Neural progenitor cell (in vitro differentiated cells): ENCODE measurements around the gene ARHGAP24. TPM values are rescaled to one million over a fixed set of nuclear protein-coding genes. Genes with fewer than 3 reads are reported as not detected.

Source experiments
- DNase-seq: peaks from one replicate; pipeline ENCODE4 v3.0.0-alpha.2; 2016; ENCODE audit warnings: low spot score
- H2AFZ ChIP-seq: fragments of 200-600 bp; sonication (generic); replicated peaks from 2 replicates; pipeline ENCODE4 v1.6.1; 2016; ENCODE audit warnings: antibody characterized with exemption
- H3F3A ChIP-seq: fragments of 200-600 bp; sonication (generic); 2 replicates; pipeline ENCODE4 v1.6.1; 2016; ENCODE audit warnings: antibody characterized with exemption, low read depth
- H3K27ac ChIP-seq: fragments of 200-600 bp; sonication (generic); 2 replicates; pipeline ENCODE4 v1.5.1; 2016; ENCODE audit warnings: mild to moderate bottlenecking
- H3K27me3 ChIP-seq: fragments of 200-600 bp; sonication (generic); 2 replicates; pipeline ENCODE4 v1.6.1; 2016; ENCODE audit warnings: mild to moderate bottlenecking, moderate library complexity
- H3K36me3 ChIP-seq: fragments of 200-600 bp; sonication (generic); 2 replicates; pipeline ENCODE4 v1.5.1; 2016
- H3K4me1 ChIP-seq: fragments of 200-600 bp; sonication (generic); 2 replicates; pipeline ENCODE4 v1.6.1; 2016; ENCODE audit warnings: mixed run types
- H3K4me2 ChIP-seq: fragments of 200-600 bp; sonication (generic); 2 replicates; pipeline ENCODE4 v1.6.1; 2016
- H3K4me3 ChIP-seq: fragments of 200-600 bp; sonication (generic); 2 replicates; pipeline ENCODE4 v1.5.1; 2016
- H3K79me2 ChIP-seq: fragments of 200-600 bp; sonication (generic); 2 replicates; pipeline ENCODE4 v1.6.1; 2016; ENCODE audit warnings: low read depth
- H3K9ac ChIP-seq: fragments of 200-600 bp; sonication (generic); 2 replicates; pipeline ENCODE4 v1.6.1; 2016
- H3K9me3 ChIP-seq: fragments of 200-600 bp; sonication (generic); 2 replicates; pipeline ENCODE4 v1.5.1; 2016; ENCODE audit warnings: low read depth
- H4K20me1 ChIP-seq: fragments of 200-600 bp; sonication (generic); 2 replicates; pipeline ENCODE4 v1.6.1; 2016; ENCODE audit warnings: low read depth
- H3K27ac Mint-ChIP-seq: 3 replicates; pipeline ENCODE4 v1.8.0; 2021; ENCODE audit warnings: mixed read lengths
- H3K27me3 Mint-ChIP-seq: 2 replicates; pipeline ENCODE4 v1.8.0; 2022; ENCODE audit warnings: low read depth, mild to moderate bottlenecking, inconsistent platforms, moderate library complexity, mixed read lengths; ENCODE audit not compliant: insufficient read depth
- H3K36me3 Mint-ChIP-seq: 3 replicates; pipeline ENCODE4 v1.8.0; 2021; ENCODE audit warnings: mixed read lengths
- H3K4me1 Mint-ChIP-seq: 3 replicates; pipeline ENCODE4 v1.8.0; 2021; ENCODE audit warnings: mixed read lengths
- H3K4me3 Mint-ChIP-seq: 3 replicates; pipeline ENCODE4 v1.8.0; 2021; ENCODE audit warnings: mild to moderate bottlenecking, moderate library complexity, mixed read lengths
- H3K9me3 Mint-ChIP-seq: 3 replicates; pipeline ENCODE4 v1.8.0; 2020; ENCODE audit warnings: mixed read lengths
- EZH2 ChIP-seq: fragments of 200-600 bp; sonication (generic); IDR thresholded peaks from 2 replicates; pipeline ENCODE4 v1.6.1; 2017; ENCODE audit warnings: antibody characterized with exemption, mild to moderate bottlenecking, moderate library complexity
- EZH2phosphoT487 ChIP-seq: fragments of 200-600 bp; sonication (generic); IDR thresholded peaks from 2 replicates; pipeline ENCODE4 v1.6.1; 2017; ENCODE audit warnings: antibody characterized with exemption
- total RNA-seq: library from RNA; depleted of rRNA; stranded (reverse); fragments of >200 nt; gene quantifications from 2 replicates; pipeline ENCODE4 v1.2.3, GENCODE V29; 2015; ENCODE audit warnings: low replicate concordance
- TF ChIP-seq, protein P1 (sequence below): fragments of 200-600 bp; sonication (generic); IDR thresholded peaks from 2 replicates; pipeline ENCODE4 v1.5.1; 2017; ENCODE audit warnings: antibody characterized with exemption, mild to moderate bottlenecking

Gene ARHGAP24
- total RNA-seq, 1 donor from 2014 or later: 2.2 TPM

GRCh38 chr4:85676850-85677590 is 202.1 kb downstream of the ARHGAP24 start:
- H3K36me3 Mint-ChIP-seq: no peaks in the 10 kb centered on the region
- H3K27me3 Mint-ChIP-seq: no peaks in the 10 kb centered on the region
- DNase-seq: no peak
- Histone ChIP-seq H3K27me3 (no peaks in the 10 kb centered on the region), H3K4me3 (no peak overlapping the region), H3K36me3 (no peaks in the 10 kb centered on the region), H3K4me1 (peaks cover 1% of the 10 kb centered on the region), H3K27ac (no peak overlapping the region), H3K9ac (no peak overlapping the region), H3K79me2 (no peaks in the 10 kb centered on the region), H3K9me3 (no peaks in the 10 kb centered on the region), H4K20me1 (no peaks in the 10 kb centered on the region), H2AFZ (no peak overlapping the region), H3K4me2 (no peak overlapping the region), H3F3A (no peaks in the 10 kb centered on the region)
- H3K9me3 Mint-ChIP-seq: no peaks in the 10 kb centered on the region
- no peak overlapping the region for H3K4me3 Mint-ChIP-seq
- TF ChIP-seq EZH2: no peak
- TF ChIP-seq, protein P1, sequence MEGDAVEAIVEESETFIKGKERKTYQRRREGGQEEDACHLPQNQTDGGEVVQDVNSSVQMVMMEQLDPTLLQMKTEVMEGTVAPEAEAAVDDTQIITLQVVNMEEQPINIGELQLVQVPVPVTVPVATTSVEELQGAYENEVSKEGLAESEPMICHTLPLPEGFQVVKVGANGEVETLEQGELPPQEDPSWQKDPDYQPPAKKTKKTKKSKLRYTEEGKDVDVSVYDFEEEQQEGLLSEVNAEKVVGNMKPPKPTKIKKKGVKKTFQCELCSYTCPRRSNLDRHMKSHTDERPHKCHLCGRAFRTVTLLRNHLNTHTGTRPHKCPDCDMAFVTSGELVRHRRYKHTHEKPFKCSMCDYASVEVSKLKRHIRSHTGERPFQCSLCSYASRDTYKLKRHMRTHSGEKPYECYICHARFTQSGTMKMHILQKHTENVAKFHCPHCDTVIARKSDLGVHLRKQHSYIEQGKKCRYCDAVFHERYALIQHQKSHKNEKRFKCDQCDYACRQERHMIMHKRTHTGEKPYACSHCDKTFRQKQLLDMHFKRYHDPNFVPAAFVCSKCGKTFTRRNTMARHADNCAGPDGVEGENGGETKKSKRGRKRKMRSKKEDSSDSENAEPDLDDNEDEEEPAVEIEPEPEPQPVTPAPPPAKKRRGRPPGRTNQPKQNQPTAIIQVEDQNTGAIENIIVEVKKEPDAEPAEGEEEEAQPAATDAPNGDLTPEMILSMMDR: no peak
- no peak for TF ChIP-seq EZH2phosphoT487
- no peak overlapping the region for H3K27ac Mint-ChIP-seq
- peaks cover 11% of the 10 kb centered on the region for H3K4me1 Mint-ChIP-seq

DNA sequence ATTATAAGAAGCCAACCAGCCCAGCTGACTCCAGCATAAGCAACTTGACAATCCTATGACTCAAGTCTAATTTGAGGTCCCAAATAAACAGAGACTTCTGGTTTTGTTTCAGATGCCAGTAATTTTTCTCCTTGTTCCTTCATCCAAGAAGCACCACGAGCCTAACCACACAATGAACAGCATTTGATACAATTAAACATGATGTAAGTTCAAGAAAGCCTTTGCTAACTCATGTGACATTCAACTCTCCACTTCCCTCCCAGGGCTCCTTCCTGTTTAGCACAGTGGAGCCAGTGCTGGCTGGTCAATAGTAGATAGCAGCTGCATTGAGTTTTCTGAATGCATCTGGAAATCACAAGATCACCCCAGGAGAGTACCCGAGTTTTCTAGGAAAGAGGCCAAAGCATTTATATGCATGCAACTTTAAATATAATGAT is 206.3 kb downstream of the ARHGAP24 start:
- no peak overlapping the region for H3K9ac ChIP-seq
- no peak overlapping the region for H3K4me2 ChIP-seq
- Mint-ChIP-seq H3K4me1 (peaks cover 20% of the 10 kb centered on the region), H3K36me3 (no peaks in the 10 kb centered on the region), H3K4me3 (no peak overlapping the region), H3K27ac (no peak overlapping the region), H3K9me3 (peaks cover 2% of the 10 kb centered on the region), H3K27me3 (no peaks in the 10 kb centered on the region)
- no peak overlapping the region for H3K27ac ChIP-seq
- no peaks in the 10 kb centered on the region for H3K9me3 ChIP-seq
- H3K4me3 ChIP-seq: no peak overlapping the region
- no peaks in the 10 kb centered on the region for H3F3A ChIP-seq
- peak overlapping the region; percentile 51 for H2AFZ ChIP-seq
- H3K27me3 ChIP-seq: no peaks in the 10 kb centered on the region
- H4K20me1 ChIP-seq: no peaks in the 10 kb centered on the region
- H3K4me1 ChIP-seq: peaks cover 8% of the 10 kb centered on the region
- TF ChIP-seq, protein P1: no peak
- no peak for TF ChIP-seq EZH2
- no peak for DNase-seq
- no peaks in the 10 kb centered on the region for H3K36me3 ChIP-seq
- no peaks in the 10 kb centered on the region for H3K79me2 ChIP-seq

- H3K4me1 ChIP-seq: peaks cover 8% of the 10 kb centered on the region
- H3K9me3 ChIP-seq: no peaks in the 10 kb centered on the region
- no peak overlapping the region for H3K4me3 ChIP-seq
- H3K9ac ChIP-seq: no peak overlapping the region
- Mint-ChIP-seq H3K4me3 (no peak overlapping the region), H3K27me3 (no peaks in the 10 kb centered on the region), H3K27ac (no peak overlapping the region), H3K4me1 (peaks cover 20% of the 10 kb centered on the region), H3K9me3 (peaks cover 2% of the 10 kb centered on the region), H3K36me3 (no peaks in the 10 kb centered on the region)
- no peak for TF ChIP-seq EZH2
- TF ChIP-seq, protein P1: no peak
- TF ChIP-seq EZH2phosphoT487: no peak
- H3K27me3 ChIP-seq: no peaks in the 10 kb centered on the region
- no peaks in the 10 kb centered on the region for H3K79me2 ChIP-seq
- no peaks in the 10 kb centered on the region for H3K36me3 ChIP-seq
- no peak overlapping the region for H3K27ac ChIP-seq
- no peaks in the 10 kb centered on the region for H4K20me1 ChIP-seq
- no peaks in the 10 kb centered on the region for H3F3A ChIP-seq
- H3K4me2 ChIP-seq: no peak overlapping the region
- no peak overlapping the region for H2AFZ ChIP-seq
- no peak for DNase-seq
These were observed 207.0 kb downstream of the ARHGAP24 start for GRCh38 chr4:85681921-85682320.
